Activated T-cell treated with anti-CD3 and anti-CD28 coated beads, Interleukin-2, amount 50 U/mL, for 72 hours (primary cell): Measurements from ENCODE around the gene SCO2. TPM values are rescaled to one million over a fixed set of nuclear protein-coding genes. Genes with fewer than 3 reads are reported as not detected.

Experiments
- ATAC-seq, 2 donors: fragments of 150-1000 bp; cut with Tn5 transposase; replicated peaks in 1 of 2; 2 replicates each; pipeline ENCODE4 v1.10.0; 2021; ENCODE audit warnings: moderate library complexity in 2 of 2, mild to moderate bottlenecking in 1 of 2
- DNase-seq, 2 donors: peaks; one replicate each; pipeline ENCODE4 v3.0.0; 2021 to 2022; ENCODE audit warnings: mixed read lengths in 1 of 2
- H3K27ac Mint-ChIP-seq: one replicate; pipeline ENCODE4 v1.8.0; 2022; ENCODE audit warnings: mild to moderate bottlenecking, moderate library complexity, mixed read lengths
- H3K27me3 Mint-ChIP-seq: one replicate; pipeline ENCODE4 v1.8.0; 2022; ENCODE audit warnings: low read depth, mixed read lengths
- H3K36me3 Mint-ChIP-seq, 2 donors: one replicate each; pipeline ENCODE4 v1.8.0; 2022; ENCODE audit warnings: mixed read lengths in 2 of 2, mild to moderate bottlenecking in 1 of 2; ENCODE audit not compliant: insufficient read depth in 2 of 2
- H3K4me1 Mint-ChIP-seq: one replicate; pipeline ENCODE4 v1.8.0; 2022; ENCODE audit warnings: low read depth, mixed read lengths
- H3K4me3 Mint-ChIP-seq, 2 donors: one replicate each; pipeline ENCODE4 v1.8.0; 2022; ENCODE audit warnings: mild to moderate bottlenecking in 2 of 2, mixed read lengths in 2 of 2, moderate library complexity in 2 of 2
- H3K9me3 Mint-ChIP-seq, 2 donors: one replicate each; pipeline ENCODE4 v1.8.0; 2022; ENCODE audit warnings: mixed read lengths in 2 of 2
- total RNA-seq, 2 donors: library from RNA; stranded (reverse); gene quantifications; one replicate each; pipeline ENCODE4 v1.2.3, GENCODE V29; 2022

The SCO2 gene
- total RNA-seq, 2 donors from 2014 or later, result 8.3 to 8.5 TPM

DNA sequence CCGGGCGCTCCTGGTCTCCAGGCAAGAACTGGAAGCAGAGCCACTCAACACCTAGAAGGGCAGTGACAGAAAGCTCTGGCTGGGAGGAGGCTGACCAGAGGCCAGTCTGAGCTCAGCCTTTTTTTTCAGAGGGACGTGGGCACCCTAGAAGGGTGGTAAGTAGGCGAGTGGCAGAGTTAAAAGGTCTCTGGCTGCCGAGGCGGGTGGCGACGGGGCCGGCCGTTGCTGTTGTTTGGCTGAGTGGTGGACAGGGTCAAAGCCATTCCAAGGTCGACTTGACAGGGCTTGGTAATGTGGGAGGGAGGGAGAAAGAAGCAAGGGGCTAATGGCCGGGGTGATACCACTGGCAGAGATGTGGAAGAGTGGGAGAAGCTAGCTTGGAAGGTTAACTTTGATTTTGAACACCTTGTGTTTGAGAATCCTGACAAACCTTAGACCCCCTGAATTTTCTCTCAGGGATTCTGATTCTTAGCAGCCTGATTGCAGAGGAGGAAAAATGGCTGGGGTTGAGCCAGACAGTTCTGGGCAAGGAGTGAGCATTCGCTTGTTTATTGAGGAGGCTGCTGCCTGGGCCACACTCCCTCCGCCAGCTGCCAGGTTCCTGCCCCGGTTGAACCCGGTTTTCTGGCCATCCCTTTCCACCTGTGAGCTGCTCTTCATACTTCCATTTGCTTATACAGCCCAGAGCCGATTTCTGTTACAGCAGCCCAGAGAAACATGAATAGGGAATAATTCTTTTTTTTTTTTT lies 38.2 kb upstream of the SCO2 start:
- peak in 1 of 2 donors; percentile 0 for ATAC-seq
- DNase-seq, result no peak
- Mint-ChIP-seq H3K4me1 (peaks cover 24% of the 10 kb centered on the region), H3K27ac (no peak overlapping the region), H3K27me3 (no peaks in the 10 kb centered on the region), H3K36me3 (no peaks in the 10 kb centered on the region), H3K4me3 (peak overlapping the region; percentile 83 to 86), H3K9me3 (no peaks in the 10 kb centered on the region)

DNA sequence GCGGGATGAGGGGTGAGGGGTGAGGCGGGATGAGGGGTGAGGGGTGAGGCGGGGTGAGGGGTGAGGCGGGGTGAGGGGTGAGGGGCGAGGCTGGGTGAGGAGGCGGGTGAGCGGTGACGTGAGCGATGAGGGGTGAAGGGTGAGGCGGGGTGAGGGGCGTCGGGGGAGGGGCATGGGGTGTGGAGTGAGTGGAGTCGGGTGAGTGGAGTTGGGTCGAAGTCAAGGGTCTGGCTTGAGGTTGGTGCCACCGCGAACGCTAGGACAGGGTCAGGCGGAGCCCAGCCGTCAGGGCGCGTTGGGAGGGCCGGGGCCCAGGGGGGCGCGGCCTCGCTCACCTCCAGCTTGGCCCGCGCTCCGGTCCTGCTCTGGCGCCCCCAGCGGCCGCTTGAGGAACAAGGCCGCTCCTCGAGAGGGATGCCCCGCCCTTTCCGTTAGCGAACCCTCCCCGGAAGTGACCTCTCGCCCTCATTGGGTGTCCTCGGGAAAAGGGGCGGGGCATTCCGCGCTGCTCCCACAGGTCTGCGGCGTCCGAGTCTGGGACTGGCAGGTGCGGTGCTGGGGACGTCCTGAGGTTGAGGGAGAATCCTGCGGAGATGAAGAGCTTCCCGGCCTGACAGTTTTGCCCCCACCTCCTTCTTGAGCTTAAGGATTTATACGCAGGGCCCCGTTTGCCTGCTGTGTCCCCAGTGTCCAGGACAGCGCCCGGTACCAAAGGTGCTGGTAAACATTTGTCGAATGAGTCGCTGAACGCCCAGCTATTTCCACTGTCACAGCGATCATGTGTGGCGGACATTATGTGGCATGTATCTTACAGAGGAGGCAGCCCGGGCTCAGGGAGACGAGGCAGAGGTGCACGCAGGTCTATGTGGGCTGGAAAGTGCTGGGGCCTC lies 37.4 kb upstream of the SCO2 start, which contains the start of gene SYCE3:
Gene SYCE3, minus strand, starts transcription at position 397 of the 890 bp plus-strand sequence. CDS start 6,514 bp downstream, outside the sequence.
- DNase-seq (peak; percentile 98 to 100), ATAC-seq (peak; percentile 97)
- H3K27ac Mint-ChIP-seq, result peak within 1 kb of the TSS; percentile 2
- H3K4me1 Mint-ChIP-seq, result peaks cover 24% of the 10 kb centered on the region
- no peaks in the 10 kb centered on the region for H3K9me3 Mint-ChIP-seq
- H3K36me3 Mint-ChIP-seq, result no peaks in the 10 kb centered on the region
- no peaks in the 10 kb centered on the region for H3K27me3 Mint-ChIP-seq
- peak within 1 kb of the TSS; percentile 83 to 86 for H3K4me3 Mint-ChIP-seq

DNA sequence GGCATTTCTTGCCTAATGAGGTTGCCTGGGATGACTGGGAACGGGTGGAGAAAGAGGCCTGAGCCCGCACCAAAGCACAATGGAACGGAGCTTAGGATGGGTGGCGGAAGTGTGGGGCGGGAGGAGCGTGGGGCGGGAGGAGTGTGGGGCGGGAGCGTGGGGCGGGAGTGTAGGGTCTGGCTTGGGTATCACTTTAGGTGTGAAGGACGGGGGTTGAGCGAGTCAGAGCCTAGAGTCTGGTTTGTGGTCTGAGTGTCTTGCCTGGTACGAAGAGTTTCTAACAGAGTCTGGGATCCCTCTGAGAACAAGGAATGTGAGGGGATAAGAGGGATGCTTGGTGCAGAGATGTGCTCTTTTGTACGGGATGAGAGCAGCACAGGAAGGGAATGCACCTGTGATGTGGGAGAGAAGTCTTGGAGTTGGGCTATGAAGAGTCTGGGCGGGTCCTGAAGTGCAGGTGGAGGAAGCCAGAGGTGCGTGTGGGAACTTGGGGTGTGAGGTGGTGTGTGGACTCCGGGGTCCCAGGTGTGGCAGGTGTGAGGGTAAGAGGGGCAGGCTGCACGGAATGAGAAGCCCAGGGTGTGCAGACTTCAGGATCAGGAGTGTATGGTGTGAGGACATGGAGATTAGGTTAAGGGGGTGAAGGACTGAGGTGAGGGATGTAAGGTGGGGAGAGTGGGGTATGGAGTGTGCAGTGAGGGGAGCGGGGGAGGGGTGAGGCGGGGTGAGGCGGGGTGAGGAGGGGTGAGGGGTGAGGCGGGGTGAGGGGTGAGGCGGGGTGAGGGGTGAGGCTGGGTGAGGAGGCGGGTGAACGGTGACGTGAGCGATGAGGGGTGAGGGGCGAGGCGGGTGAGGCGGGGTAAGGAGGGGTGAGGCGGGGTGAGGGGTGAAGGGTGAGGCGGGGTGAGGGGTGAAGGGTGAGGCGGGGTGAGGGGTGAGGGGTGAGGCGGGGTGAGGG lies 36.3 kb upstream of the SCO2 start:
- no peak for ATAC-seq
- Mint-ChIP-seq H3K27me3 (no peaks in the 10 kb centered on the region), H3K27ac (peak overlapping the region; percentile 2), H3K4me1 (peaks cover 24% of the 10 kb centered on the region), H3K36me3 (no peaks in the 10 kb centered on the region), H3K9me3 (no peaks in the 10 kb centered on the region), H3K4me3 (peak overlapping the region; percentile 54 to 80)
- DNase-seq, result peak in 1 of 2 donors; percentile 25

DNA sequence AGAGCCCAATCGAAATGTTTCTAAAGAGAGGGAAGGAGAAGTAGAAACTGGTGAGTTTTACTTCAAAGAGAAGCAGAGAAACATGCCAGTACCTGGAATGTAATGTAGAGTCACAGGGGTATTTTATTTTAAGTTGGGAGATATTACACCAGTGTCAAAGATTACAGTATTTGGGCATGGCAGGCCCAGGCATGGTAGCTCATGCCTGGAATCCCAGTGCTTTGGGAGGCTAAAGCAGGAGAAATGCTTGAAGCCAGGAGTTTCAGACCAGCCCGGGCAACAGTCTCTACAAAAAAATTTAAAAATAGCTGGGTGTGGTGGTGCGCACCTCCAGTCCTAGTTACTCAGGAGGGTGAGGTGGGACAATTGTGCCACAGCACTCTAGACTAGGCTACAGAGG lies 34.6 kb upstream of the SCO2 start:
- no peak for ATAC-seq

DNA sequence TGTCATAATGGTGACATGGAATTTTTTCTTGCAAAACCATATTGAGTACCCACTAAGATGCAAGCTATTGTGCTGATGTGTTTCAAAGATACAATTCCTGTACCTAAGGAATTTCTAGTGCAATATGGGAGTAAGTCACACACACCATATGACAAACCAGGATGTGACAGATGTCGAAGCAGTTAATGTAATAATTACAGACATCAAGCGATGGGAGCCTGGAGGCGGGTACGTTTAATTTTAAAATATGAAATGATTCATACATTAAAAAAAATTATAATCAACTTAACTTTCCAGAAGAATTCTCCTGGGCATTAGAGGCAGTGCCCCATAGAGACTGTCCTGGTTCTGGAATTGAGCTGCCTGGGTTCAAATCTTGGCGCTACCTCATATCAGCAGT lies 31.3 kb upstream of the SCO2 start:
- Mint-ChIP-seq H3K36me3 (no peaks in the 10 kb centered on the region), H3K4me1 (peaks cover 10% of the 10 kb centered on the region), H3K27ac (no peak overlapping the region), H3K4me3 (no peak overlapping the region), H3K9me3 (no peaks in the 10 kb centered on the region), H3K27me3 (no peaks in the 10 kb centered on the region)
- DNase-seq (no peak), ATAC-seq (no peak)

More for the DNA sequence above, 34.6 kb upstream of the SCO2 start:
- H3K27me3 Mint-ChIP-seq, result no peaks in the 10 kb centered on the region
- no peak overlapping the region for H3K27ac Mint-ChIP-seq
- H3K4me3 Mint-ChIP-seq, result no peak overlapping the region
- no peaks in the 10 kb centered on the region for H3K36me3 Mint-ChIP-seq
- no peaks in the 10 kb centered on the region for H3K9me3 Mint-ChIP-seq
- peaks cover 24% of the 10 kb centered on the region for H3K4me1 Mint-ChIP-seq
- no peak for DNase-seq

DNA sequence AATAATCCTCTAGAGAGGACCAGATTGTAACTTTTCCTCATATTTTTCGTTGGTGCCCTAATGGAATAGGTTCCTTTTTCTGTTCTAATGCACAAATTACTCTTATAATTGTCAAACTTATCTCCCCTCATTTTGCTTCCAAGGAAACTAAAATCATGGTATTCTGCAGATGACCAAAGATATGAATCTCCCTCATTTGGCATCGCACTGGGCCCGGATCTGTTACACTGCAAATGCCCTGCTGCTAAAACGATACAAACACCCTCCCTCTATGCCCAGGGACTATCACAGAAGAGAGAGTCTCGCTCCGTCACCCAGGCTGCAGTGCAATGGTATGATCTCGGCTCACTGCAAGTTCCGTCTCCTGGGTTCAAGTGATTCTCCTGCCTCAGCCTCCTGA lies 27.9 kb upstream of the SCO2 start:
- ATAC-seq, result no peak
- H3K9me3 Mint-ChIP-seq, result no peaks in the 10 kb centered on the region
- H3K27me3 Mint-ChIP-seq, result no peaks in the 10 kb centered on the region
- H3K4me3 Mint-ChIP-seq, result no peak overlapping the region
- DNase-seq, result no peak
- H3K36me3 Mint-ChIP-seq, result peaks cover 0 to 7% of the 10 kb centered on the region in 2 donors
- H3K4me1 Mint-ChIP-seq, result peaks cover 17% of the 10 kb centered on the region
- no peak overlapping the region for H3K27ac Mint-ChIP-seq

DNA sequence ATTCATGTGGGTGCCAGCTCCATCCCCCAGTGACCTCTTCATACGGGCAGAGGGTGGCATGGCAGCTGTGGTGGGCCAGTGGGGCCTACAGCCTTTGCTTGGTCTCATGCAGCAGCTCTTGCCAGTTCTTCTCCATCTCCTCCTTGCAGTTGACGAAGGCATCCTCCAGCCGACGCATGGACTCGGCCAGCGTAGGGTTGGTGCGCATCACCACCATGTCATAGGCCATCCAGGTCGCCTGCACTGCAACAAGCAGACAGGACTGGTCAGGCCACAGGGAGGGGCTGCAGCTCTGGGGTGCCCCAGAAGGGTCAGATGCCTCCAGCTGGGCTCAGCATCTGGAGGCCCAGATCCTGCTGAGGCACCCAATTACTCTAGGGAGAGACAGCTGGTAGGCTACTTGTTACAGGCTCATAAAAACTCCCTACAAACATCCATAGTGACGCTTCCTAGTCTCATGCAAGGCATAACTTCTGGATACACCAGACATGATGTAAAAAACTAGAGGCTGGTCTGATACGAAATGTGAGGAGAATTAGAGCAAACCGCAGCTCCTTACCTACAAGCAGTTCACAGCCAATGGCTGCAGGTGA lies 25.9 kb upstream of the SCO2 start:
- Mint-ChIP-seq H3K4me1 (peaks cover 17% of the 10 kb centered on the region), H3K4me3 (no peak overlapping the region), H3K36me3 (peaks cover 0 to 7% of the 10 kb centered on the region in 2 donors), H3K27ac (no peak overlapping the region), H3K9me3 (no peaks in the 10 kb centered on the region), H3K27me3 (no peaks in the 10 kb centered on the region)
- no peak for ATAC-seq
- no peak for DNase-seq

DNA sequence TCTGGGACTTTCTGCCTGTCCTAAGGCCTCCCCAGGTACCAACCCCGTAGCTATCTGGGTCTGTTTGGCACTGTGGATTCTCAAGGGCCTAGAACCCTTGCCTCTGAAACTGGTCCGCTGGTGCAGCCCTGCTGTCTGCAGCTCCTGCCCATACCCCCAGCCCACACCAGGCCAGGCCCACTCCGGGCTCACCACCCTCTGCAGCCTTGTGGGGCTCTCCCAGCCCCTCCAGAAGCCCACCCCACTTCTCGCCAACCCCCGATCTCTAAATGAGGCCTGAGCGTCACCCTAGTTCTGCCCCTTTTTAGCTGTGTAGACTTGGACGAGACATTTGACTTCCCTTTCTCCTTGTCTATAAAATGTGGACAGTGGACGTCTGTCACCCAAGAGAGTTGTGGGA lies 25.0 kb upstream of the SCO2 start:
- DNase-seq (no peak), ATAC-seq (no peak)
- Mint-ChIP-seq H3K27me3 (no peaks in the 10 kb centered on the region), H3K36me3 (peaks cover 0 to 7% of the 10 kb centered on the region in 2 donors), H3K4me1 (peaks cover 26% of the 10 kb centered on the region), H3K4me3 (peak overlapping the region; percentile 73 to 75), H3K27ac (peak overlapping the region; percentile 56), H3K9me3 (no peaks in the 10 kb centered on the region)

DNA sequence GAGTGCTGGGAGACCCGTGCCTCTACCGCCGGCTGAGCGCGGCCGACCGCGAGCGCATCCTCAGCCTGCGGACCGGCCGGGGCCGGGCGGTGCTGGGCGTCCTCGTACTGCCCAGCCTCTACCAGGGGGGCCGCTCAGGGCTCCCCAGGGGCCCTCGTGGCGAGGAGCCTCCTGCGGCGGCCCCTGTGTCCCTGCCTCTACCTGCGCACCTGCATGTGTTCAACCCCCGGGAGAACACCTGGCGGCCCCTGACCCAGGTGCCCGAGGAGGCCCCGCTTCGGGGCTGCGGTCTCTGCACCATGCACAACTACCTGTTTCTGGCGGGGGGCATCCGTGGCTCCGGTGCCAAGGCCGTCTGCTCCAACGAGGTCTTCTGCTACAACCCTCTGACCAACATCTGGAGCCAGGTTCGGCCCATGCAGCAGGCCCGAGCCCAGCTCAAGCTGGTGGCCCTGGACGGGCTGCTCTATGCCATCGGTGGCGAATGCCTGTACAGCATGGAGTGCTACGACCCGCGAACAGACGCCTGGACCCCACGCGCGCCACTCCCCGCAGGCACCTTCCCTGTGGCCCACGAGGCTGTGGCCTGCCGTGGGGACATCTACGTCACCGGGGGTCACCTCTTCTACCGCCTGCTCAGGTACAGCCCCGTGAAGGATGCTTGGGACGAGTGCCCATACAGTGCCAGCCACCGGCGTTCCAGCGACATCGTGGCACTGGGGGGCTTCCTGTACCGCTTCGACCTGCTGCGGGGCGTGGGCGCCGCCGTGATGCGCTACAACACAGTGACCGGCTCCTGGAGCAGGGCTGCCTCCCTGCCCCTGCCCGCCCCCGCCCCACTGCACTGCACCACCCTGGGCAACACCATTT lies 23.8 kb upstream of the SCO2 start:
- DNase-seq (peak in 1 of 2 donors; percentile 49), ATAC-seq (peak; percentile 2 to 5)
- Mint-ChIP-seq H3K27ac (peak overlapping the region; percentile 87), H3K36me3 (peaks cover 0 to 7% of the 10 kb centered on the region in 2 donors), H3K9me3 (no peaks in the 10 kb centered on the region), H3K4me1 (peaks cover 36% of the 10 kb centered on the region), H3K27me3 (no peaks in the 10 kb centered on the region), H3K4me3 (peak overlapping the region; percentile 85 to 91)

DNA sequence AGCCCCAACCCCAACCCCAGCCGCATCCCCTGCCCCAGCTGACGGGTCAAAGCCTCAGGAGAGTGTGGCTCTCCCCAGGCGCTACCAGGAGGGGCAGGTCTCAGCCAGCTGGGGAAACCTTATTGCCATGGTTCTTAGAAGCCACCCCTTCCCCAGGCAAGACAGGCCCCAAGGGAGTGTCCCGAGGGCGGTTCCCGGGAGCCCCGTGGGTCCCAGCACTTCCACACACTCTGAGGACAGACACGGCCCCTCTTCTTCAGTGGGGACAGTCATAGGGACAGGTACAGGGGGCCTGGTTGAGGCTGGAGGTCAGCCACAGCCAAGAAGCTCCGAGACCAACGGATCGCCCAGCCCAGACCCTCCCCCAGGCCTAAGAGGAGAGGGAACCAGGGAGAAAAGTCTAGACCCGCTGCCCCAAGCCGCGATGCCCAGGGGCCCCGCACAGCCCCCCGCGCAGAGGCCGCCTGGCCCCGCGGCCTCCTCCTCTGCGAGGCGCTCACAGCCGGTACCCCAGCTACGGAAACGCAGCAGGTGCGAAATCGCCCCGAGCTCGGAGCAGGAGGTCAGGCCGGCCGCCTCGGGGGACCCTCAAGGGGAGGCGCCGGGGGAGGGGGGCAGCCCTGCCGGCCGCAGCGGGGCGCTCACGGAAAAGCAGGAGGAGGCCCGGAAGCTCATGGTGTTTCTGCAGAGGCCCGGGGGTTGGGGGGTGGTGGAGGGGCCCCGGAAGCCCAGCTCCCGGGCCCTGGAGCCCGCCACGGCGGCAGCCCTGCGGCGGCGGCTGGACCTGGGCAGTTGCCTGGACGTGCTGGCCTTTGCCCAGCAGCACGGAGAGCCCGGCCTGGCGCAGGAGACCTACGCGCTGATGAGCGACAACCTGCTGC lies 22.9 kb upstream of the SCO2 start:
- Mint-ChIP-seq H3K4me1 (peaks cover 36% of the 10 kb centered on the region), H3K27ac (peak overlapping the region; percentile 51), H3K9me3 (no peaks in the 10 kb centered on the region), H3K27me3 (no peaks in the 10 kb centered on the region), H3K36me3 (peaks cover 0 to 7% of the 10 kb centered on the region in 2 donors), H3K4me3 (peak overlapping the region; percentile 77 to 86)
- DNase-seq (peak; percentile 70 to 76), ATAC-seq (peak; percentile 32 to 42)
